Measurements from ENCODE around the gene VWCE.
A peak's percentile ranks its signal among the peaks of the same experiment; 100 is the strongest.

Gene VWCE

DNA sequence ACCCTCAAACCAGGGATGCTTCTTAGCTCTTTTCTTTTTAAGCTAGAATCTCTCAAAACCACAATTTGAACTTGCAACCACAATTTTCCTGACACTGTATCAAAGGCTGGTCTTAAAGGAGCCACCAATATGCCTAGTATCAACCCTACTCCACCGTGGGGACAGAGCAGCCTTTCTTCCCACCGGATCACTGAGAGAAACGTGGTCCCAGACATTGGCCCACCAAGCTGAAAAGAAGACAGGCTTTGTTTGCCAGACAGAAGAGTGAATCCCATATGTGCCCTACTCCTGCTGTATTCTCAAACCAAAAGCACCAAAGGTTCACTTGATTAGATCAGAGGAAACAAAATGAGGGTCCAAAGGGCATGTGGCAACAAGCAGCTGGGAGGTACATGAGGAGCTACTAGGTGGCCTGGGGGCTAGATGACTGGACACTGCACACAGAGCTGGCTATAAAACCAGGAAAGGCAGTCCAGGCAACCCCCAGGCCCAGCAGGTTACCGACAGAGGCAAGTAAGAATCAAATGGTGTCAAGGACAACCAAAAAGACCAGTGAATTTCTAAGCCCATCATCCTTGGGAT lies 3.6 kb upstream of the VWCE start:
- H3K4me3 ChIP-seq (ENCODE audit: low read depth, low read length) = no peak overlapping the region
- no peak overlapping the region for H2AFZ ChIP-seq (ENCODE audit: low read length, unreplicated experiment)
- H3K36me3 ChIP-seq (ENCODE audit: insufficient read depth, low read length) = peaks cover 34% of the 10 kb centered on the region; the same call in 1 of the 2 replicates
- H3K27me3 ChIP-seq (ENCODE audit: insufficient read depth, low read length) = no peaks in the 10 kb centered on the region
- H3K4me1 ChIP-seq (ENCODE audit: control insufficient read depth, insufficient read depth, low read length, unreplicated experiment) = peaks cover 28% of the 10 kb centered on the region
- H3K79me2 ChIP-seq (ENCODE audit: control insufficient read depth, insufficient read depth, low read length, unreplicated experiment) = no peaks in the 10 kb centered on the region
- H3K27ac ChIP-seq (ENCODE audit: low read depth, low read length) = peak overlapping the region; percentile 84

DNA sequence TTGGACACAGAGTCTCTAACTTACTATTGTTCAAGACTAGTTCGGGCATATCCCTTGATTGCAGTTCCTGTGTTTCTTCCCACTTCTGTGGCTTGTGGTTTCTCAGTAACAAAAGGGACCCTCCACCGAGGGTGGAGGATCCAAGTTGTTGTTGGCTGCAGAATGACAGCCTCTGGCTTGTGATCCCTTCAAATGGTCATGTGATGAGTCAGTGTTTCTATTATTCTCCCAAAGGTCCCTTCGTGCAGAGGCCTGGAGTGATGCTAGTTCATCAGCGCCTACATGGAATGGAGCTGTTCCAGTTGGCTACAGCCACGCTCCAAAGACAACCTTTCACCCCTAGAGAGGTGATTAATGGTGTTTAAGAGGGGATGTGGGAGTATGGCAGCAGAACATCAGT lies 2.6 kb upstream of the VWCE start:
- no peak overlapping the region for H2AFZ ChIP-seq (ENCODE audit: low read length, unreplicated experiment)
- H3K4me3 ChIP-seq (ENCODE audit: low read depth, low read length) = 0 out of 2 replicates have a peak overlapping the region, but pooled peaks have one; percentile 7
- H3K27ac ChIP-seq (ENCODE audit: low read depth, low read length) = peak overlapping the region; percentile 84
- H3K36me3 ChIP-seq (ENCODE audit: insufficient read depth, low read length) = peaks cover 32% of the 10 kb centered on the region; the same call in 1 of the 2 replicates
- H3K4me1 ChIP-seq (ENCODE audit: control insufficient read depth, insufficient read depth, low read length, unreplicated experiment) = peaks cover 32% of the 10 kb centered on the region
- H3K27me3 ChIP-seq (ENCODE audit: insufficient read depth, low read length) = no peaks in the 10 kb centered on the region
- H3K79me2 ChIP-seq (ENCODE audit: control insufficient read depth, insufficient read depth, low read length, unreplicated experiment) = no peaks in the 10 kb centered on the region

GRCh38 chr11:61297341-61297740 lies 2.2 kb upstream of the VWCE start:
- H2AFZ ChIP-seq (ENCODE audit: low read length, unreplicated experiment) = no peak overlapping the region
- peak overlapping the region; percentile 84 for H3K27ac ChIP-seq (ENCODE audit: low read depth, low read length)
- H3K27me3 ChIP-seq (ENCODE audit: insufficient read depth, low read length) = no peaks in the 10 kb centered on the region
- H3K4me1 ChIP-seq (ENCODE audit: control insufficient read depth, insufficient read depth, low read length, unreplicated experiment) = peaks cover 32% of the 10 kb centered on the region
- peak overlapping the region; percentile 7; the same call in 1 of the 2 replicates for H3K4me3 ChIP-seq (ENCODE audit: low read depth, low read length)
- H3K79me2 ChIP-seq (ENCODE audit: control insufficient read depth, insufficient read depth, low read length, unreplicated experiment) = no peaks in the 10 kb centered on the region
- peaks cover 28% of the 10 kb centered on the region; the same call in 1 of the 2 replicates for H3K36me3 ChIP-seq (ENCODE audit: insufficient read depth, low read length)

DNA sequence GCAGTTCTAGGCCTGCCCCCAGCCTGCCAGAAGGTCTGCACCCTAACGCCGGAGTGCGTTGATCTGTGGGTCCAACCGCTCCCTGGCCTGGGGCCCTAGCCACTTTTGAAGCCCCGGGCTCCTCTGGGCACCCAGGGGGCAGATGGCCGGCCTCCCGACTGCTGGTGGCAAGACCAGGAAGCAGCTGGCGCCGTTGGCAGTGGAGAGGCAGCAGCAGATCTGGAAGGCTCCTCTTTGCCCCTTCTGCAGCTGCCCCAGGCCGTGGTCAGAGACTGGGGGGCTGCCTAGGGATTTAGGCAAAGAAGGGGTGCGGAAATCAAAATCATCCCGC lies 445 bp upstream of the VWCE start:
- no peak overlapping the region for H3K27ac ChIP-seq (ENCODE audit: low read depth, low read length)
- no peaks in the 10 kb centered on the region for H3K79me2 ChIP-seq (ENCODE audit: control insufficient read depth, insufficient read depth, low read length, unreplicated experiment)
- H2AFZ ChIP-seq (ENCODE audit: low read length, unreplicated experiment) = no peak overlapping the region
- H3K36me3 ChIP-seq (ENCODE audit: insufficient read depth, low read length) = peaks cover 12% of the 10 kb centered on the region; the same call in 1 of the 2 replicates
- no peak overlapping the region for H3K4me3 ChIP-seq (ENCODE audit: low read depth, low read length)
- peaks cover 32% of the 10 kb centered on the region for H3K4me1 ChIP-seq (ENCODE audit: control insufficient read depth, insufficient read depth, low read length, unreplicated experiment)
- H3K27me3 ChIP-seq (ENCODE audit: insufficient read depth, low read length) = no peaks in the 10 kb centered on the region

DNA sequence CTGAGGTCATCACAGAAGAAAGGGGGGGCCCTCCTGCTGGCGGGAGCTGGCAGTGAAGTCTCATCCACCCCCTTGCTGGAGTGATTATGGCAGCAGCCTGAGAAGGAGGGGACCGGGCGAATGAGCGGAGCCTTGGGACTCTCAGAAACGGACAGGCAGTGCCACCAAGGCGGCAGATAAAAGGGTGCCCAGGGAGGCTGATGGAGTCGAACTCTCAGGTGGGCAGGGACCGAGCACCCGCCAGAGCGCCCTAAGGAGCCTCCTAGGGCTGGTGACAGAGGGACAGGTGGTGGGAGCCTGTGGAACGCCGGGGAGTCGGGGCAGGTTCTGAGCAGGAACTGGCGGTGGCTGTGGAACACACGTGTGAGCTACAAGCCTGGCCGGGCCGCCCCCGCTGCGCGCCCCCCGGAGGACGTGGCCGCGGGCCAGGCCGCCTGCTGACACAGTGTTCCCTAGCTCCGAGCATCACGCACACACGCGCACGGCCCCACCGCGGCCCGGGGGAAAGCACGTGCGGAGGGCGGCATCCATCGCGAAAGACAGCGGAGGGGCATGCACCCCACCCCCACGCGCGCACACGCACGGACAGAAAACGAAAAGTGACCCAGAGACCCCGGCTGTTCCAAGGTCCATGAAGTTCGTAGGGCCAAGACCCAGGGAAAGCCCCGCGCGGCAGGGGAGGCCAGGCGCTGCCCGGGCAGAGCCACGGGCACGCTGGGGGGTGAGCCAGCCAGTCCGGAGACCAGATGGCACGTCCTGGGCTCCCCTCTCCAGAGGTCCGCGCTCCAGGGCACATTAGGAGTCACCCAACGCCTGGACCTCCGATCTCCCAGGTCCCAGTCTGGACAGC lies 1.0 kb downstream of the VWCE start:
- H3K27me3 ChIP-seq (ENCODE audit: insufficient read depth, low read length) = no peaks in the 10 kb centered on the region
- peaks cover 30% of the 10 kb centered on the region for H3K4me1 ChIP-seq (ENCODE audit: control insufficient read depth, insufficient read depth, low read length, unreplicated experiment)
- no peaks in the 10 kb centered on the region; the same call in 1 of the 2 replicates for H3K36me3 ChIP-seq (ENCODE audit: insufficient read depth, low read length)
- H3K4me3 ChIP-seq (ENCODE audit: low read depth, low read length) = peak overlapping the region; percentile 69
- H3K79me2 ChIP-seq (ENCODE audit: control insufficient read depth, insufficient read depth, low read length, unreplicated experiment) = no peaks in the 10 kb centered on the region
- no peak overlapping the region; the same call in 1 of the 2 replicates for H3K27ac ChIP-seq (ENCODE audit: low read depth, low read length)
- no peak overlapping the region for H2AFZ ChIP-seq (ENCODE audit: low read length, unreplicated experiment)

DNA sequence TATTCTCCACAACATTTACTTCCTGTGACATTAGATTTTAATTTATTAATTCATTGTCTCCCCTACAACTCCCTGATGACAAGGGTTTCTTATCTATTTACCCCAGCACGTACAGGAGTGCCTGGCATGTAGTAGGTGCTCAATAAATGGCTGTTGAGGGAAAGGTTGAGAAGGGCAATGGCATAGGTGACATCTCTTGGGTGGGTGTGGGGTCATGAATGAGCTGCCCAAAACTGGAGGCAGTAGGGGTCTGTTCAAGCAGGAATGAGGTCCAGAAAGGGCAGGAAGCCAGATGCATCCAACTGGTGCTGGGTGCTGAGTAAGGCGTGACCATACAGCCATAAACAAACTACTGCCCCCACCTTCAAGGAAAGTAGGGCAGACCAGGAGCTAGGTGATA lies 2.8 kb downstream of the VWCE start:
- Histone ChIP-seq H3K27ac (ENCODE audit: low read depth, low read length) (no peak overlapping the region), H2AFZ (ENCODE audit: low read length, unreplicated experiment) (no peak overlapping the region), H3K79me2 (ENCODE audit: control insufficient read depth, insufficient read depth, low read length, unreplicated experiment) (no peaks in the 10 kb centered on the region)

DNA sequence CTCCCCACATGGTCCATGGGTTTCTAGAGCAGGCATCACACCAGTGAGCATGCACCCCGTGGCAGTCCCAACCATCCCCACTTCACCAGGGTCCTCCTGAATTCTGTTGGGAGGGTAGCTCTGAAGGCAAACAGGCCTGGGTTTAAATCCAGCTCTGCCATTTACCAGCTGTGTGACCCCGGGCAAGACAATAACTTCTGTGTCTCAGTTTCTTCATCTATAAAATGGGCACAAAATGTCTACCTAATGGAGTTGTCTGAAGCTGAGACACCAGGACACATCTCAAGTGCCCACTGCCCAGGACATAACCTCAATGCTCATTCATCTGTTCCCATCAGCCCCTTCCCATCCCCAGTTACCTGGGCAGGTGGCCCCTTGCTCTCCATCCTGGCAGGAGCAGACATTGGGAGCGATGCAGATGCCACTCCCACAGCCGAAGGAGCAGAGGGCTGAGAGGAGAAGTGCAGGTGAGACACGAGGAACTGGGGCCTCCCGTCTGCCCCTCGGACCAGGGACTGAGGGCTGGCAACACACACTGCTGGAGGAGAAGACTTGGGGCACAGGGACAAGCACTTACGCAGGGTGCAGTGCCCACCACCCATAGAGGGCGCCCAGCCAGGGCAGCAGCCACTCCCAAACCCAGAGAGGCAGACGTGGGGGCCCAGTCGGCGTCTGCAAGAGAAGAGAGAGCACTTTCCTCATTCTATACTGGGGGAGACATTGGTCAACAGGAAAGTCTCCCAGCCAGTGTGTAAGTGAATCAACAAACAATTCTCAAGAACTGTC lies 4.0 kb downstream of the VWCE start:
- H3K36me3 ChIP-seq (ENCODE audit: insufficient read depth, low read length) = no peaks in the 10 kb centered on the region
- no peak overlapping the region for H3K27ac ChIP-seq (ENCODE audit: low read depth, low read length)
- no peak overlapping the region for H2AFZ ChIP-seq (ENCODE audit: low read length, unreplicated experiment)
- no peak overlapping the region for H3K4me3 ChIP-seq (ENCODE audit: low read depth, low read length)
- H3K79me2 ChIP-seq (ENCODE audit: control insufficient read depth, insufficient read depth, low read length, unreplicated experiment) = no peaks in the 10 kb centered on the region
- peaks cover 8% of the 10 kb centered on the region for H3K4me1 ChIP-seq (ENCODE audit: control insufficient read depth, insufficient read depth, low read length, unreplicated experiment)
- no peaks in the 10 kb centered on the region for H3K27me3 ChIP-seq (ENCODE audit: insufficient read depth, low read length)

More for the DNA sequence above, 2.8 kb downstream of the VWCE start:
- no peak overlapping the region for H3K4me3 ChIP-seq (ENCODE audit: low read depth, low read length)
- no peaks in the 10 kb centered on the region for H3K36me3 ChIP-seq (ENCODE audit: insufficient read depth, low read length)
- peaks cover 13% of the 10 kb centered on the region for H3K4me1 ChIP-seq (ENCODE audit: control insufficient read depth, insufficient read depth, low read length, unreplicated experiment)
- no peaks in the 10 kb centered on the region for H3K27me3 ChIP-seq (ENCODE audit: insufficient read depth, low read length)

DNA sequence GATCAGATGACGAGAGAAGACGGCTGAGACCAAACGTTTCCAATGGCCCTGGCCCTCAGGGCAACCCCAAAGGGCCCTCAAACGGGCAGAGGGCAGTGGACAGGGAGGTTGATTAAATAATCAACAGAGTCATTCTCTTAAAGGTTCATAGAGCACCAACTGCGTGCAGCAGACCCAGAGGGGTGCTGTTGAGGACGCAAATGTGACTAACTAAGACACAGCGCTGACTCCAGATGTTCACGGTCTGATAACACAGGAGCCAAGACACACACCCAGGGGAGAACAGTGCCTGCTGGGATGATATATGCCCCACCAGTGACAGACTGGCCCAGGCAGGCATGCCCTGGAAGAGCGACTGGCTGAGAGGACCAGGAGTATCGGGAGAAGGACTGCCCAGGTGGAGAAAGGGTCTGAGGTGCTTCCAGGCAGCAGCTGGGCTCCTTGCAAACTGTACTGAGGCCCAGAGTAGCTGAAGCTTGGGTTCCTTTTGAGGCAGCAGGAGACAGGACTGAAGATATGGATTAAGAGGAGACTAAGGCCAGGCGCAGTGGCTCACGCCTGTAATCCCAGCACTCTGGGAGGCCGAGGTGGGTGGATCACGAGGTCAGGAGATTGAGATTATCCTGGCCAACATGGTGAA lies 7.7 kb downstream of the VWCE start:
- Histone ChIP-seq H3K27ac (ENCODE audit: low read depth, low read length) (no peak overlapping the region), H3K4me3 (ENCODE audit: low read depth, low read length) (no peak overlapping the region), H3K4me1 (ENCODE audit: control insufficient read depth, insufficient read depth, low read length, unreplicated experiment) (no peaks in the 10 kb centered on the region), H3K36me3 (ENCODE audit: insufficient read depth, low read length) (no peaks in the 10 kb centered on the region), H3K79me2 (ENCODE audit: control insufficient read depth, insufficient read depth, low read length, unreplicated experiment) (no peaks in the 10 kb centered on the region), H3K27me3 (ENCODE audit: insufficient read depth, low read length) (no peaks in the 10 kb centered on the region), H2AFZ (ENCODE audit: low read length, unreplicated experiment) (no peak overlapping the region)

- Histone ChIP-seq H3K27ac (ENCODE audit: low read depth, low read length) (no peak overlapping the region), H3K4me1 (ENCODE audit: control insufficient read depth, insufficient read depth, low read length, unreplicated experiment) (no peaks in the 10 kb centered on the region)
These were observed 11.5 kb downstream of the VWCE start for GRCh38 chr11:61283613-61284012.

DNA sequence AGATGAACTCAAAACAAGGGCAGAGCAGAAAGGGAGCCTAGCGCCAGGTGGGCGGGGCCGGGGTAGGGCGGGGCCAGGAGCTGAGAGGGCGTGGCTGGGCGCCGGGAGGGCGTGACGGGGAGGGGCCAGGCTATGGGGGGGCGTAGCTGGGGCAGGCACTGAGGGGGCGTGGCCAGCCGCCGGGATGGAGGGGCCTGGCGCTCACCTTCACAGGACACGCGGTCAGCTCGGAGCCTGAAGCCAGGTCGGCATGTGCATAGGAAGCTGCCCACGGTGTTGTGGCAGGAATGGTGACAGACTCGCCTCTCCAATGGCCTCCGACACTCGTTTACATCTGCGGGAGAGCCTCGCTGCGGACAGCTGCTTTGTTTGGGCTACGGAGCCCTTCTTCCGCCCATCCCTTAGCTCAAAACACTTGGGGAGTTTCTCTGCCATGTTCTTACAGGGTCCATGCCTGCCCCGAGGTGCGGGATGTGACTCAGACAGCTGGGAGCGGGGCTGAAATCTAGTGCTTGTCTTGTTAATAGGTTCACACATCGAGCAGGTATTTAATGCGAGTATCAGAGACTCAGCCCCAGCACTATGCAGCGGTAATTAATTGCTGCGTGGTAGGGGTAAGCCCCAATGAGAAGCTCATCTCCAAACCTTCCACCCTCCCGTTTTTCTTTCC lies 13.4 kb downstream of the VWCE start:
- Histone ChIP-seq H3K79me2 (ENCODE audit: control insufficient read depth, insufficient read depth, low read length, unreplicated experiment) (no peaks in the 10 kb centered on the region), H3K27ac (ENCODE audit: low read depth, low read length) (no peak overlapping the region), H2AFZ (ENCODE audit: low read length, unreplicated experiment) (no peak overlapping the region)

More at GRCh38 chr11:61283613-61284012, 11.5 kb downstream of the VWCE start:
- Histone ChIP-seq H2AFZ (ENCODE audit: low read length, unreplicated experiment) (no peak overlapping the region), H3K27me3 (ENCODE audit: insufficient read depth, low read length) (no peaks in the 10 kb centered on the region), H3K79me2 (ENCODE audit: control insufficient read depth, insufficient read depth, low read length, unreplicated experiment) (no peaks in the 10 kb centered on the region), H3K36me3 (ENCODE audit: insufficient read depth, low read length) (no peaks in the 10 kb centered on the region), H3K4me3 (ENCODE audit: low read depth, low read length) (no peak overlapping the region)

More for the DNA sequence above, 13.4 kb downstream of the VWCE start:
- Histone ChIP-seq H3K4me3 (ENCODE audit: low read depth, low read length) (no peak overlapping the region), H3K36me3 (ENCODE audit: insufficient read depth, low read length) (no peaks in the 10 kb centered on the region), H3K4me1 (ENCODE audit: control insufficient read depth, insufficient read depth, low read length, unreplicated experiment) (no peaks in the 10 kb centered on the region), H3K27me3 (ENCODE audit: insufficient read depth, low read length) (no peaks in the 10 kb centered on the region)

All from ACC112 (cell line).